Astrocyte (in vitro differentiated cells and primary cell): ENCODE results near the gene CNNM2.
"Not testable (repeated sequence)": the region's sequence is repeated elsewhere in the genome, so short reads cannot be mapped to it uniquely, and the experiment has no call there.

Experiments used
- CTCF ChIP-seq: IDR thresholded peaks from 2 replicates; pipeline ENCODE4 v1.5.1; 2011; ENCODE audit warnings: low read depth, mild to moderate bottlenecking, inconsistent platforms, low read length, moderate library complexity; ENCODE audit not compliant: insufficient read depth
- EZH2 ChIP-seq: IDR thresholded peaks from 2 replicates; pipeline ENCODE4 v1.6.1; 2012; ENCODE audit warnings: mild to moderate bottlenecking, low read length, inconsistent platforms; ENCODE audit not compliant: insufficient read depth

- TF ChIP-seq CTCF, EZH2: not testable (repeated sequence)
Observed at GRCh38 chr10:103135168-103135567, 217.1 kb downstream of the CNNM2 start.
